ENCODE data around the gene NOS1.

NOS1 gene

DNA sequence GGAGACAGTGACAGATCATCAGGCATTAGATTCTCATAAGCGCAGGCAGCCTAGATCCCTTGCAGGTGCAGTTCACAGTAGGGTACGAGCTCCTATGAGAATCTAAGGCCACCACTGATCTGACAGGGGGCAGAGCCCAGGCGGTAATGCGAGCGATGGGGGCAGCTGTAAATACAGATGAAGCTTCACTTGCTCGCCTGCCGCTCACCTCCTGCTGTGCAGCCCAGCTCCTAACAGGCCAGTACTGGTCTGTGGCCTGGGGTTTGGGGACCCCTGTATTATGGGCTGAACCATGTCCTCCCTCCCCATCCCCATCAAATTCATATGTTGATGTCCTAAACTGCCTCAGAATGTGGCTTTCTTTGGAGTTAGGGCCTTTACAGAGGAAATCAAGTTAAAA is 63.2 kb downstream of the NOS1 start:
- TF ChIP-seq TCF4 (CRISPR knock-in tag; IDR thresholded peaks at IDR 0.05; ENCODE audit: borderline replicate concordance) (no peak), ZFP3 (CRISPR knock-in tag; IDR thresholded peaks at IDR 0.05) (no peak), ZC3H10 (CRISPR knock-in tag; IDR thresholded peaks at IDR 0.05) (no peak), ISL1 (CRISPR knock-in tag; IDR thresholded peaks at IDR 0.05) (no peak), SNAI2 (CRISPR knock-in tag; IDR thresholded peaks at IDR 0.05) (no peak), BACH2 (CRISPR knock-in tag; IDR thresholded peaks at IDR 0.05; ENCODE audit: borderline replicate concordance) (no peak), GLIS3 (CRISPR knock-in tag; IDR thresholded peaks at IDR 0.05) (no peak), ZNF70 (CRISPR knock-in tag; IDR thresholded peaks at IDR 0.05) (no peak), TOX (CRISPR knock-in tag; IDR thresholded peaks at IDR 0.05; ENCODE audit: borderline replicate concordance) (no peak), PPARA (CRISPR knock-in tag; IDR thresholded peaks at IDR 0.05; ENCODE audit: borderline replicate concordance) (no peak), ZFP30 (CRISPR knock-in tag; IDR thresholded peaks at IDR 0.05) (no peak), ESRRG (CRISPR knock-in tag; IDR thresholded peaks at IDR 0.05) (no peak), CSDC2 (CRISPR knock-in tag; IDR thresholded peaks at IDR 0.05) (no peak), ZNF565 (CRISPR knock-in tag; conservative IDR thresholded peaks at IDR 0.05; ENCODE audit: low read depth) (no peak), OSR1 (CRISPR knock-in tag; IDR thresholded peaks at IDR 0.05) (no peak)
- TF ChIP-seq, protein P1, sequence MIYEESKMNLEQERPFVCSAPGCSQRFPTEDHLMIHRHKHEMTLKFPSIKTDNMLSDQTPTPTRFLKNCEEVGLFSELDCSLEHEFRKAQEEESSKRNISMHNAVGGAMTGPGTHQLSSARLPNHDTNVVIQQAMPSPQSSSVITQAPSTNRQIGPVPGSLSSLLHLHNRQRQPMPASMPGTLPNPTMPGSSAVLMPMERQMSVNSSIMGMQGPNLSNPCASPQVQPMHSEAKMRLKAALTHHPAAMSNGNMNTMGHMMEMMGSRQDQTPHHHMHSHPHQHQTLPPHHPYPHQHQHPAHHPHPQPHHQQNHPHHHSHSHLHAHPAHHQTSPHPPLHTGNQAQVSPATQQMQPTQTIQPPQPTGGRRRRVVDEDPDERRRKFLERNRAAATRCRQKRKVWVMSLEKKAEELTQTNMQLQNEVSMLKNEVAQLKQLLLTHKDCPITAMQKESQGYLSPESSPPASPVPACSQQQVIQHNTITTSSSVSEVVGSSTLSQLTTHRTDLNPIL (CRISPR knock-in tag; IDR thresholded peaks at IDR 0.05; ENCODE audit: low read depth): no peak
- TF ChIP-seq, protein P2, sequence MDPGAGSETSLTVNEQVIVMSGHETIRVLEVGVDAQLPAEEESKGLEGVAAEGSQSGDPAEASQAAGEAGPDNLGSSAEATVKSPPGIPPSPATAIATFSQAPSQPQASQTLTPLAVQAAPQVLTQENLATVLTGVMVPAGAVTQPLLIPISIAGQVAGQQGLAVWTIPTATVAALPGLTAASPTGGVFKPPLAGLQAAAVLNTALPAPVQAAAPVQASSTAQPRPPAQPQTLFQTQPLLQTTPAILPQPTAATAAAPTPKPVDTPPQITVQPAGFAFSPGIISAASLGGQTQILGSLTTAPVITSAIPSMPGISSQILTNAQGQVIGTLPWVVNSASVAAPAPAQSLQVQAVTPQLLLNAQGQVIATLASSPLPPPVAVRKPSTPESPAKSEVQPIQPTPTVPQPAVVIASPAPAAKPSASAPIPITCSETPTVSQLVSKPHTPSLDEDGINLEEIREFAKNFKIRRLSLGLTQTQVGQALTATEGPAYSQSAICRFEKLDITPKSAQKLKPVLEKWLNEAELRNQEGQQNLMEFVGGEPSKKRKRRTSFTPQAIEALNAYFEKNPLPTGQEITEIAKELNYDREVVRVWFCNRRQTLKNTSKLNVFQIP (CRISPR knock-in tag; IDR thresholded peaks at IDR 0.05; ENCODE audit: borderline replicate concordance, low read depth): no peak
- TF ChIP-seq, protein P3, sequence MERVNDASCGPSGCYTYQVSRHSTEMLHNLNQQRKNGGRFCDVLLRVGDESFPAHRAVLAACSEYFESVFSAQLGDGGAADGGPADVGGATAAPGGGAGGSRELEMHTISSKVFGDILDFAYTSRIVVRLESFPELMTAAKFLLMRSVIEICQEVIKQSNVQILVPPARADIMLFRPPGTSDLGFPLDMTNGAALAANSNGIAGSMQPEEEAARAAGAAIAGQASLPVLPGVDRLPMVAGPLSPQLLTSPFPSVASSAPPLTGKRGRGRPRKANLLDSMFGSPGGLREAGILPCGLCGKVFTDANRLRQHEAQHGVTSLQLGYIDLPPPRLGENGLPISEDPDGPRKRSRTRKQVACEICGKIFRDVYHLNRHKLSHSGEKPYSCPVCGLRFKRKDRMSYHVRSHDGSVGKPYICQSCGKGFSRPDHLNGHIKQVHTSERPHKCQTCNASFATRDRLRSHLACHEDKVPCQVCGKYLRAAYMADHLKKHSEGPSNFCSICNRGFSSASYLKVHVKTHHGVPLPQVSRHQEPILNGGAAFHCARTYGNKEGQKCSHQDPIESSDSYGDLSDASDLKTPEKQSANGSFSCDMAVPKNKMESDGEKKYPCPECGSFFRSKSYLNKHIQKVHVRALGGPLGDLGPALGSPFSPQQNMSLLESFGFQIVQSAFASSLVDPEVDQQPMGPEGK (CRISPR knock-in tag; IDR thresholded peaks at IDR 0.05; ENCODE audit: borderline replicate concordance): no peak
- TF ChIP-seq, protein P4, sequence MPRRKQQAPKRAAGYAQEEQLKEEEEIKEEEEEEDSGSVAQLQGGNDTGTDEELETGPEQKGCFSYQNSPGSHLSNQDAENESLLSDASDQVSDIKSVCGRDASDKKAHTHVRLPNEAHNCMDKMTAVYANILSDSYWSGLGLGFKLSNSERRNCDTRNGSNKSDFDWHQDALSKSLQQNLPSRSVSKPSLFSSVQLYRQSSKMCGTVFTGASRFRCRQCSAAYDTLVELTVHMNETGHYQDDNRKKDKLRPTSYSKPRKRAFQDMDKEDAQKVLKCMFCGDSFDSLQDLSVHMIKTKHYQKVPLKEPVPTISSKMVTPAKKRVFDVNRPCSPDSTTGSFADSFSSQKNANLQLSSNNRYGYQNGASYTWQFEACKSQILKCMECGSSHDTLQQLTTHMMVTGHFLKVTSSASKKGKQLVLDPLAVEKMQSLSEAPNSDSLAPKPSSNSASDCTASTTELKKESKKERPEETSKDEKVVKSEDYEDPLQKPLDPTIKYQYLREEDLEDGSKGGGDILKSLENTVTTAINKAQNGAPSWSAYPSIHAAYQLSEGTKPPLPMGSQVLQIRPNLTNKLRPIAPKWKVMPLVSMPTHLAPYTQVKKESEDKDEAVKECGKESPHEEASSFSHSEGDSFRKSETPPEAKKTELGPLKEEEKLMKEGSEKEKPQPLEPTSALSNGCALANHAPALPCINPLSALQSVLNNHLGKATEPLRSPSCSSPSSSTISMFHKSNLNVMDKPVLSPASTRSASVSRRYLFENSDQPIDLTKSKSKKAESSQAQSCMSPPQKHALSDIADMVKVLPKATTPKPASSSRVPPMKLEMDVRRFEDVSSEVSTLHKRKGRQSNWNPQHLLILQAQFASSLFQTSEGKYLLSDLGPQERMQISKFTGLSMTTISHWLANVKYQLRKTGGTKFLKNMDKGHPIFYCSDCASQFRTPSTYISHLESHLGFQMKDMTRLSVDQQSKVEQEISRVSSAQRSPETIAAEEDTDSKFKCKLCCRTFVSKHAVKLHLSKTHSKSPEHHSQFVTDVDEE (CRISPR knock-in tag; IDR thresholded peaks at IDR 0.05): no peak
- ATAC-seq: no peak

DNA sequence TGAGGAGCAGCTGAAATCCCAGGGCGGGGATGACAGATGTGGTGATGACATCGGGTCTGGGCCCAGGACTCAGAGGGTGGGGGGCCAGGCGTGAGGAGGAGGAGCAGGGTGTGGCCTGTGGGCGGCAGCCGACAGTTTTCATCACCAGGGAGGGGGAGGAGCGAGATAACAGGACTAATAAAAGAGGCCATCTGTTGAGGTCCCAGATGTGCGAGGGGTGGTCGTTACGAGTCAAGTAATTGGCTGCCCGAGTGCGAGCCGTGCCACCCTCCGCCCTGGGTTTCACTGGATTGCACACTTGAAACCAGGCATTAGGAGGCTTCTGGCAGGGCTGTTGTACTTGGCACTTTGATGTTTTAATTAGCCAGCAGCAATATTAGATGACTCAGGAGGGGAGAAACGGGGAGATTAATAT is 67.2 kb downstream of the NOS1 start:
- no peak for ATAC-seq

More for the DNA sequence above, 67.2 kb downstream of the NOS1 start:
- TF ChIP-seq GLIS3 (CRISPR knock-in tag; IDR thresholded peaks at IDR 0.05): no peak
- TF ChIP-seq, protein P3 (CRISPR knock-in tag; IDR thresholded peaks at IDR 0.05; ENCODE audit: borderline replicate concordance): no peak
- no peak for TF ChIP-seq ARNTL (CRISPR knock-in tag; IDR thresholded peaks at IDR 0.05; ENCODE audit: borderline replicate concordance, low read depth)
- TF ChIP-seq ZFP3 (CRISPR knock-in tag; IDR thresholded peaks at IDR 0.05): no peak
- TF ChIP-seq, protein P4 (CRISPR knock-in tag; IDR thresholded peaks at IDR 0.05): no peak
- TF ChIP-seq OSR1 (CRISPR knock-in tag; IDR thresholded peaks at IDR 0.05): no peak
- no peak for TF ChIP-seq ZFP30 (CRISPR knock-in tag; IDR thresholded peaks at IDR 0.05)
- TF ChIP-seq, protein P1 (CRISPR knock-in tag; IDR thresholded peaks at IDR 0.05; ENCODE audit: low read depth): no peak
- no peak for TF ChIP-seq ZNF565 (CRISPR knock-in tag; conservative IDR thresholded peaks at IDR 0.05; ENCODE audit: low read depth)
- TF ChIP-seq ZNF8 (CRISPR knock-in tag; IDR thresholded peaks at IDR 0.05): no peak
- TF ChIP-seq, protein P5, sequence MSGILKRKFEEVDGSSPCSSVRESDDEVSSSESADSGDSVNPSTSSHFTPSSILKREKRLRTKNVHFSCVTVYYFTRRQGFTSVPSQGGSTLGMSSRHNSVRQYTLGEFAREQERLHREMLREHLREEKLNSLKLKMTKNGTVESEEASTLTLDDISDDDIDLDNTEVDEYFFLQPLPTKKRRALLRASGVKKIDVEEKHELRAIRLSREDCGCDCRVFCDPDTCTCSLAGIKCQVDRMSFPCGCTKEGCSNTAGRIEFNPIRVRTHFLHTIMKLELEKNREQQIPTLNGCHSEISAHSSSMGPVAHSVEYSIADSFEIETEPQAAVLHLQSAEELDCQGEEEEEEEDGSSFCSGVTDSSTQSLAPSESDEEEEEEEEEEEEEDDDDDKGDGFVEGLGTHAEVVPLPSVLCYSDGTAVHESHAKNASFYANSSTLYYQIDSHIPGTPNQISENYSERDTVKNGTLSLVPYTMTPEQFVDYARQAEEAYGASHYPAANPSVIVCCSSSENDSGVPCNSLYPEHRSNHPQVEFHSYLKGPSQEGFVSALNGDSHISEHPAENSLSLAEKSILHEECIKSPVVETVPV (CRISPR knock-in tag; IDR thresholded peaks at IDR 0.05): no peak
- TF ChIP-seq ZC3H10 (CRISPR knock-in tag; IDR thresholded peaks at IDR 0.05): no peak
- no peak for TF ChIP-seq TOX (CRISPR knock-in tag; IDR thresholded peaks at IDR 0.05; ENCODE audit: borderline replicate concordance)
- no peak for TF ChIP-seq ESRRG (CRISPR knock-in tag; IDR thresholded peaks at IDR 0.05)
- no peak for TF ChIP-seq ZNF70 (CRISPR knock-in tag; IDR thresholded peaks at IDR 0.05)
- no peak for TF ChIP-seq TCF4 (CRISPR knock-in tag; IDR thresholded peaks at IDR 0.05; ENCODE audit: borderline replicate concordance)
- TF ChIP-seq RARB (CRISPR knock-in tag; IDR thresholded peaks at IDR 0.05): no peak

Data from SK-N-SH treated with all-trans-retinoic acid at 6 μM for 48 hours (cell line).